Stimulated activated CD8-positive, alpha-beta memory T cell treated with anti-CD3 and anti-CD28 coated beads, Interleukin-15, amount 100 ng/mL, for 1 hour (primary cell): ENCODE data around the gene WDR26.
"Not testable (repeated sequence)": the region's sequence is repeated elsewhere in the genome, so short reads cannot be mapped to it uniquely, and the experiment has no call there.

Experiments
- DNase-seq: peaks from one replicate; pipeline ENCODE4 v3.0.0-alpha.2; 2020; ENCODE audit warnings: low read depth

The WDR26 gene

GRCh38 chr1:224348137-224348536 lies 86.5 kb downstream of the WDR26 start:
- DNase-seq: no peak

- DNase-seq: no peak
These were observed 90.9 kb downstream of the WDR26 start for GRCh38 chr1:224343679-224344078.

DNA sequence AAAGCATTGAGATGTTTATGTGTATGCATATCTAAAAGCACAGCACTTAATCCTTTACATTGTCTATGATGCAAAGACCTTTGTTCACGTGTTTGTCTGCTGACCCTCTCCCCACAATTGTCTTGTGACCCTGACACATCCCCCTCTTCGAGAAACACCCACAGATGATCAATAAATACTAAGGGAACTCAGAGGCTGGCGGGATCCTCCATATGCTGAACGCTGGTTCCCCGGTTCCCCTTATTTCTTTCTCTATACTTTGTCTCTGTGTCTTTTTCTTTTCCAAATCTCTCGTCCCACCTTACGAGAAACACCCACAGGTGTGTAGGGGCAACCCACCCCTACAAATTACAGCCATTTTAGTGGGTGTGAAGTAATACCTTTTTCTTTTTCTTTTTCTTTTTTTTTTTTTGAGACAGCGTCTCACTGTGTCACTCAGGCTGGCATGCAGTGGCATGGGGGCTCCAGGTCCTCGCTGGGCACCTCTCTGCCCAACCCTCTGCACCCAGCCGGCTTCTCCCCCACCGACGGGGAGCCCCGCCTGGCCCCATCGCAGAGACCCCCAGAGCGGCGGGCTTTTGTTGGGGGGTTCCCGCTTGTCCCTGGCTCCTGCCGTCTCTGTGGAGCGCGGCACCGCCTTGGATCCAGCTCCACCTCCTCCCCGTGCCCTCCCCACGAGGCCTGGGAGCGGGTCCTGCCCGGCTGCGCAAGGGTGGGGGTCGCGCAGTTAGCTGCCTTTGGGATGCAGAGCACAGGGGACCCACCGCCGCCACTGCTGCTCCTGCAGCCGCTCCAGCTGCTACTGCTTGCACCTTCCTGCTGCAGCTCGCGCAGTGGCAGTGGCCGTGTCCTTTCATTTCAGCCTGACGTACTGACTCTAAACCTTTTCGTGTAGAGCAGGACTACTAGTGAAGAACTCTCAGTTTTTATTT lies 93.9 kb downstream of the WDR26 start:
- not testable (repeated sequence) for DNase-seq

DNA sequence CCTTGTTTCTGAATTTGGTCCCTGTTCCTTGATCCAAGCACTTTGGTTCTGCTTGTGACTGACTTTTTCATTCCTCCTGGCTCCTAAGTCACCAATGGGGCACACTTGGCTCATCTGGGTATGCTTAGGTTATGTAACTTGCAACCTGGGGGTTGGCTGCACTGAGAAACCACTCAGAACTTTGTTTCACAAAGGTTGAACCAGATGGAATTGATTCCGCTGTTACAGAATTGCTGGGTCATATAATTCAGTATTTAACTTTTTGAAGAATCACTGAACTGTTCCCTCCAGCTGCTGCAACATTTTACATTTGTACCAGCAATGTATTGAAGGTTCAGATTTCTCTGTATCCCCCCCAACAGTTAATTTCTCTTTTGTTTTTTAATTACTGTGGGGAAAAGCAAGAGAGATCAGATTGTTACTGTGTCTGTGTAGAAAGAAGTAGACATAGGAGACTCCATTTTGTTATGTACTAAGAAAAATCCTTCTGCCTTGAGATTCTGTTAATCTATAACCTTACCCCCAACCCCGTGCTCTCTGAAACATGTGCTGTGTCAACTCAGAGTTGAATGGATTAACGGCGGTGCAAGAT lies 95.1 kb downstream of the WDR26 start:
- DNase-seq: no peak

- DNase-seq: no peak
These were observed 96.3 kb downstream of the WDR26 start for GRCh38 chr1:224338150-224338838.
